DMS53 treated with DMSO at 0.1 percent for 48 hours (cell line): ENCODE measurements around the gene USP35.

Source experiments
- DNase-seq: peaks from one replicate; lab custom pipeline; 2025; ENCODE audit not compliant: unreplicated experiment; lab: John Stamatoyannopoulos, UW

USP35 gene, protein sequence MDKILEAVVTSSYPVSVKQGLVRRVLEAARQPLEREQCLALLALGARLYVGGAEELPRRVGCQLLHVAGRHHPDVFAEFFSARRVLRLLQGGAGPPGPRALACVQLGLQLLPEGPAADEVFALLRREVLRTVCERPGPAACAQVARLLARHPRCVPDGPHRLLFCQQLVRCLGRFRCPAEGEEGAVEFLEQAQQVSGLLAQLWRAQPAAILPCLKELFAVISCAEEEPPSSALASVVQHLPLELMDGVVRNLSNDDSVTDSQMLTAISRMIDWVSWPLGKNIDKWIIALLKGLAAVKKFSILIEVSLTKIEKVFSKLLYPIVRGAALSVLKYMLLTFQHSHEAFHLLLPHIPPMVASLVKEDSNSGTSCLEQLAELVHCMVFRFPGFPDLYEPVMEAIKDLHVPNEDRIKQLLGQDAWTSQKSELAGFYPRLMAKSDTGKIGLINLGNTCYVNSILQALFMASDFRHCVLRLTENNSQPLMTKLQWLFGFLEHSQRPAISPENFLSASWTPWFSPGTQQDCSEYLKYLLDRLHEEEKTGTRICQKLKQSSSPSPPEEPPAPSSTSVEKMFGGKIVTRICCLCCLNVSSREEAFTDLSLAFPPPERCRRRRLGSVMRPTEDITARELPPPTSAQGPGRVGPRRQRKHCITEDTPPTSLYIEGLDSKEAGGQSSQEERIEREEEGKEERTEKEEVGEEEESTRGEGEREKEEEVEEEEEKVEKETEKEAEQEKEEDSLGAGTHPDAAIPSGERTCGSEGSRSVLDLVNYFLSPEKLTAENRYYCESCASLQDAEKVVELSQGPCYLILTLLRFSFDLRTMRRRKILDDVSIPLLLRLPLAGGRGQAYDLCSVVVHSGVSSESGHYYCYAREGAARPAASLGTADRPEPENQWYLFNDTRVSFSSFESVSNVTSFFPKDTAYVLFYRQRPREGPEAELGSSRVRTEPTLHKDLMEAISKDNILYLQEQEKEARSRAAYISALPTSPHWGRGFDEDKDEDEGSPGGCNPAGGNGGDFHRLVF

DNA sequence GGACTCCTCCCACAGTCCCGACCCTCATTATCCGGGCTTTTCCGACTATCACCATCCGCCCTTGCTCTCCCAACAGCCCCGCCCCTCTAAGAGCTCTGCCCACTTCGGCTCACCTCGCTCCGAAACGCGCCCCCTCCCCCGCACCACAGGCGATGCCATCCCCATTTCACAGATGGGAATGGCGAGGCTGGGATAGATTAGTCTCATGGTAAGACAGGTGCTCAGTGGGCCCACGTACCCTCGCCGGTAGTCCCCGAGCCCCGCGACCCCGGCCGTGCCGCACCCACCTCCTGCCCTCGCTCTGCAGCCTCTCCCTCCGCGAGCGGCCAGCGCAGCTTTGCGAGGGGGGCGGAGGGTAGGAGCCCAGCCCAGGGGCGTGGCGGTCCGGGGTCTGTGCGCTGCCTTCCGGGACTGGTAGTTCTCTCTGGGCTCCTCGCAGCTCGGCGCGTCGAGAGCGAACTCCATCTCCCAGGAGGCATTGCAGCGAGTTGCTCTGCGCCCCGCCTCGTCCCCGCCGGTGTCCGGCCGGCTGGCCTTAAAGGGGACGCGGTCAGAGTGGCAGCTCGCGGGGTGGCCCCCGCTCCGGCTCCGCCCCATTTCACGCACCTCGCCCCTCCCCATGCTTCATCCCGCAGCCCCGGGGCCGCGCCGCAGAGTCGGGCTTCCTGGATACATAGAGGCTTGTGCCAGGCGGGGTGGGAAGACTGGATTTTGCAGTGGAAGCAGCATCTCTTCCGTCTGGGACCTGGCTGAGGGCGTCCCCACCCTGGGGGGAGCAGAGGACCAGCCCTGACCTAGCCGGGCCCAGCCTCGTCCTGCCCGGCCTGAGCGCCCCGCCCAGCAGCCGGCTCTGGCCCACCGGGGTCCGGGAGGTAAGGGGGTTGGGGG is at the start of gene USP35, which contains the start of gene KCTD21:
USP35 (plus strand) TSS at position 634 of the 888 bp plus-strand sequence. CDS start 7,327 bp downstream, outside the sequence.
KCTD21 (minus strand) TSS at position 341 of the 888 bp plus-strand sequence. CDS start 14,072 bp downstream, outside the sequence.
- peak; percentile 99 for DNase-seq

DNA sequence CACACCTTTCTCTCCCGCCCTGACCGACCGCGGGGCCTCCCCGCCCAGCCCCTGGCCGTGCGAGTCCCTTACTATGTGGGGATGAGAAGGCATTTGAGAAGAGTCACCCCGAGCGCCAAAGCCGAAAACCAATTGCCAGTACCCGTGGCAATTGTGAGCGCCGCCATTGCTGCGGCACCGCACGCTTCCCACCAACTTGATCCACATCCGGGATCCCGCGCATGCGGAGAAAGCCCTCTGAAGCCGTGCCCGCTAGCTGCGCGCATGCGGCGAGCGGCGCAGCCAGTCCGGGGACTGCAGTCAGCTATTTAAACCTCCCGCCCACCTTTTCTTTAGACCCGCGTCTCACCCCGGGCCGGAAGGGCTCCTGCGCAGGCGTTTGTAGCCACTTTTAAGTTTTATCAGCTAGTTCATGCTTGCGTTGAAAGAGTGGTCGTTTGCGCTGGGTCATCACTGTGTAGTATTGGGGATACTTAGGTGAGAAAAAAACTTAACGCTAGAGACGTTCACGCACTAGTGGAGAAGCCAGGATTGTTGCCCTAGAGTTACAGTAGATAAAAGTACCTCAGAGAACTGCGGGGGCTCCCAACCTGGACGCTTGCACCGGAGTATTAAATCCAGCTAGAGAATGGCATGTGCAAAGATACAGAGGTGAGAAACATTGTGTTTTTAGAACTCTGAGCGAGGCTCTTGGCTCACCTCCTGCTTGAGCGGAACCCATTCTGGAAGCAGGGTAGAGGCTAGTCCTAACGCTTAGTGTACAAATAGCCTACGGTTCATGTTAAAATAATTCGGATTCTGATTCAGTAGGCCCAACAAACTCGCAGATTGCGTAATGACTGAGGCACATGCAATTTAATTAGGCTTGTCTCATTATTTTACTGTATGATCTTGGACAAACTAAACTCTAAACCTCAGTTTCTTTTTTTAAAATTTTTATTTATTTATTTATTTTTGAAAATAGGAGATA is 49.0 kb upstream of the USP35 start, which contains the start of gene ALG8:
ALG8 (minus strand) TSS at position 205 of the 970 bp plus-strand sequence; CDS start at position 167, 38 bp downstream.
- DNase-seq: peak; percentile 99

DNA sequence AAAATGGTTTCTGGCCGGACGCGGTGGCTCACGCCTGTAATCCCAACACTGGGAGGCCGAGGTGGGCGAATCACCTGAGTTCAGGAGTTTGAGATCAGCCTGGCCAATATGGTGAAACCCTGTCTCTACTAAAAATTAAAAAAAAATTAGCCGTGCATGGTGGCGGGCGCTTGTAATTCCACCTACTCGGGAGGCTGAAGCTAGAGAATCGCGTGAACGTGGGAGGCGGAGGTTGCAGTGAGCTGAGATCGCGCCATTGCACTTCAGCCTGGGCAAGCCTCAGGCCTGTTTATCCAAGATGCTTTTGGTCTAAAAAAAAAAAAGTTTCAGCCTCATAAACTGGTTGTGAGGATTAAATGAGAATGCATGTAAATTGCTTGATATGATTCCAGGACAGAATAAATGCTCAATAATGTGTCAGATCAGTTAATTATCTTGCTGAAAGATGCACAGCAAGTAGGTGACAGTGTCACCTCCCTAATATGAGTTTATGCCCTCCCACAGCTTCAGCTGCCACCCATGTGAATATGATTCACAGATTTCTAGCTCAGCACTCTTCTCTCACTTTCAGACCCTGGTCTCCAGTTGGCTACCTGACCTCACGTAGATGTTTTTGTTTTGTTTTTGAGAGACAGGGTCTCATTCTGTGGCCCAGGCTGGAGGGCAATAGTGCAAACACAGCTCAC is 48.2 kb upstream of the USP35 start:
- DNase-seq: no peak

DNA sequence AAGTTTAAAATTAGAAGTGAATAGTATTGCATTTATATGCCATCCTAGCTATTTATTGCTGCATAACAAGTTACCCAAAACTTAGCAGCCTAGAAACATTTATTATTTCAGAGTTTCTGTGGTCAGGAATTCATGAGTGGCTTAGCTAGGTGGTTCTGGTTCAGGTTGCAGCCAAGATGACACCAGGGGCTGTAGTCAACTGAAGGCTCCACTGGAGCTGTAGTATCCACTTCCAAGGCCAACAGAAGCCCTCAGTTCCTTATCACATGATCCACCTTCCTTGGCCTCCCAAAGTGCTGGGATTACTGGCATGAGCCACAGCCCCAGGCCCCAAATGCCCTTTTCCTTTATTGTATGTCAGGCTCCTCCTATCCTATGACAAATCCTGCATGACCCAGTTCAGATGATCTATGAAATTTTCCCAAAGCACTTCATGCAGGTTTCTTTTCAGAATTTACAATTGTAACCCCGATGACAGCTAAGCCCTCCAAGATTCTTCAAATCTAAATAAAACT is 43.2 kb upstream of the USP35 start:
- DNase-seq: no peak

DNA sequence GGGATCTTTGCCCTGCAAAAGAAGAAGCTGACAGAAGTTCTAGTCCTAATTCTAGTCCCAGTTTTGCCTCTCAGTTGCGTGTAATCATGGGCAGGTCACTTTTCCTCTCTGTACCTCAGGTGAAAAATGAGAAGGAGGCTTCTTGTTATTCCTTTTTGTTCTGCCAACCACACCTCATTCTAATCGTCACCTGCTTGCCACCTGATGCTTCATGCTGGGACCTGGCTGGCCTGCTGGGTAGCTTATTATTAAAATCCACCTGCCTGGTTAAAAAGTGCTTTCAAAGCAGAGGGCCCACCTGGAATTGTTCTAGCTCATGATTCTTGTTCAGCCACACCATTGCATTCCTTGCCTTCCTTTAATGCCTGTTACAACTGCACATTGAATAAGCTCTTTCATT is 40.9 kb upstream of the USP35 start:
- no peak for DNase-seq

DNA sequence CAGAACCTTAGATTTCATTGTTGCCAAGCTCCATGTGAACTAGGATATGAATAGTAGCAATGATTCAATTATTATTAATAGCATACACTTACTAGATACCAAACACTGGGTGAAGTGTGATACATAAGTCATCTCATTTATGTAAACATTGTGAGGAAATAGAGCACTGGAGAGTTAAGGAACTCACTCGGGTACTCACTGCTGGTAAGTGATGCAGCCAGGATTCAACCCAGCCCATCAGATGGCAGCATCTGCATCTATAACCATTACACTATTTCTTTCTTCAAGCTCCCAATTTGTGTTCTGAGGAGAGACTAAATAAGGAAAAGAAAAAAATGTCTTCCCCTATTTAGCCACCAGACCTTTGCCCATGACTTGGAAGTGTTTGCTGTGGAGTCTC is 39.1 kb upstream of the USP35 start:
- DNase-seq: peak; percentile 27

DNA sequence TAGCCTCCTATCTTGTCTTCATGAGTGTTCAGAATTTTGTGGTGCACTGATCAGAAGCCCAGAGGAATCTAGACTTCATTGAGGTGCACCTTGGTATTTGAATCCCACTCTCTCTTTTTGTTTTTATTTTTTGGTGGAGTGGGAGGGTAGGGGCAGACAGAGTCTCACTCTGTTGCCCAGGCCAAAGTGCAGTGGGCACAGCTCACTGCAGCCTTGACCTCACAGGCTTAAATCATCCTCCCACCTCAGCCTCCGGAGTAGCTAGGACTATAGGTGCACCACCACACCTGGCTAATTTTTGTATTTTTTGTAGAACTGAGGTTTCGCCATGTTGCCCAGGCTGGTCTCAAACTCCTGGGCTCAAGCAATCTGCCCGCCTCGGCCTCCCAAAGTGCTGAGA is 38.4 kb upstream of the USP35 start:
- no peak for DNase-seq

DNA sequence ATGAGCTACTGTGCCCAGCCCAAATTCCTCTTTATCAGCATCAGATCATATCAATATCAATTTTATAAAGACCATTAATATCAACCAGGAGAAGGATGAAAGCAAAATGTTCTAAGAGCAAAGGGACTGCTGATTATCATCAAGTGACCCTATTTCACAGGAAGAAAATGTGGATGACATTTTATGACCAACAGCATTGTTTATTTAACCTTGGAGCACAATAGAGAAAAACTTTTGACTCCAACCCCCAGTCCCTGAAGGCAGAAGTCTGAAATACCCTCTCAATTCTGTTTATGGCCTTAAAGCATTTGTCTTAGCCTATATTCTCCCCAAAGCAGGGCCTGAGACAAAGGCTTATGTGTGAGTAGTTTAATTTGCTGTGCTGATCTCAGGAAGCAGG is 38.0 kb upstream of the USP35 start:
- DNase-seq: no peak

DNA sequence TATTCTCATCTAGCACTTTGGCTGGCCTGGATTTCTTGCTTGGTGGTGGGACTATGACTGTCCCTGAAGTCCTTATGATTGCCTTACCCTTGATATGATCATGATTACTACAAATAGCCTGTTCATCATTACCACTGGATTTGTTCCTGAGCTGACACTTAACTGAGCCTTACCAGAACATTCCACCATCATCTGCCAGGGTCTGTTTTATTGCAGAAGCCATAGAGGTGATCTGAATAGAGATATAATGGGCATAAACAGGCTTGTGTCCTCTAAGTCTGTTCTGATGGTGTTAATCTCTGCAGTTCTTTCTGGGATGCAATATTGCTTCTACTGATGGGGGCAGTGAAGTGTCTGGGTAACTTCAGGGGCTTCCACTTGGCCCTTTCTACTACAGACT is 36.9 kb upstream of the USP35 start:
- no peak for DNase-seq

DNA sequence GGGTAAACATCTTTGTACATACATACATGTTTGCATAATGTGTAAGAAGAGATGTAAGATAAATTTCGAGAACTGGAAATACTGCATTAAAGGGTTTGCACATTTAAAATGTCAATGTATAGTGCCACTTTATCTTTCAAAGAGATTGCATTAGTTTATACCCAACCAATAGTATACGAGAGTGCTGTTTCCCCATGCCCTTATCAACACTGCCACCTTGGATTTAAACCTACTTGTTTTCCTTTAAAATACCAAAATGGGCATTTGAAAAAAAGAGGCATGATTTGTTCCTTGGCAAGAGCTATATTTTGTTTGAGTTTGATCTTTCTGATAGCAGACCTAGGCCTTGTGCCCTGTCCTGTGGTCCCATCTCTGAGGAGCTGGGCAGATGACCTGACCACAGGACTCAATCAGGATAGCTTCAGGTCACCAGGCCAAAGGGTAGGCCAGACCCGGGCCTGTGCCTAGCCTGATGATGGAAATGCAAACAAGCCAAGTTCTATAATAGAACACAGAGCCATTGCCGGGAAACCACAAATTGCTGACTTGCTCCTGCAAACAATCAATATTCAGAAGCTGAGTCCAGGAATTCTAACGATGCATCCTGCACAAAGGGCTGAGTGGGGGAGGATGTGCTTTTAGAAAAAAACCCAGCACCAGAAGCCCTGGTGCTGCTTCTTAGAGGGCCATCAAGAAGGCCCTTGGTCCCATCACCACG is 32.4 kb upstream of the USP35 start:
- no peak for DNase-seq

DNA sequence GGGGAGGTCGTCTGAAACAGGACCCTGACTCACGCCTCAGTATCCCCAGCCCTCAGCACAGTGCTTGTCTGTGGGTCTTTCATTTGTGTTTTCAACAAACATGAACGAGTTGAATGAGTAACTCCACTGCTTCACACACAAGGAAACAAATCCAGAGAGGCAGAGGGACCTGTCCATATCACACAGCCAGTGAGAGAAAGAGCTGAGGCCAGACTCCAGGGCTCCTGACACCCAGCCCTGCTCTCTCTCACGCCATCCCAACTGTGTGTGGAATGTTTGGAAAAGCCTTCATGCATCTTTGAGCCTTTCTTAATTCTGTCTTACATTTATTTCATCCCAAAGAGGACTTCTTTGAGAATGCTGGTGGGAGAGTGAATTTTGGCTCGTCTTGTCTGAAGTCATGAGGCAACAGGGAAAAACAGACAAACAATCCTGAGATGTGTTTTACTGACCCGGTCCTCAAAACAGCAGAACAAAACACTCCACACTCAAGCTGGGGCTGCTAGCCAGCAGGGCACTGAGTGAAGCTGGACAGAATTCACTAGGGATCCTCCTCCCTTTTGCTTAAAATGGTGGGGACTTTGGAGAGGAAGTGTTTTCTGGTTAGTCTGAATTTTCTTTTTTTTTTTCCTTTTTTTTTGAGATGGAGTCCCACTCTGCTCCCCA is 29.6 kb upstream of the USP35 start:
- no peak for DNase-seq

DNA sequence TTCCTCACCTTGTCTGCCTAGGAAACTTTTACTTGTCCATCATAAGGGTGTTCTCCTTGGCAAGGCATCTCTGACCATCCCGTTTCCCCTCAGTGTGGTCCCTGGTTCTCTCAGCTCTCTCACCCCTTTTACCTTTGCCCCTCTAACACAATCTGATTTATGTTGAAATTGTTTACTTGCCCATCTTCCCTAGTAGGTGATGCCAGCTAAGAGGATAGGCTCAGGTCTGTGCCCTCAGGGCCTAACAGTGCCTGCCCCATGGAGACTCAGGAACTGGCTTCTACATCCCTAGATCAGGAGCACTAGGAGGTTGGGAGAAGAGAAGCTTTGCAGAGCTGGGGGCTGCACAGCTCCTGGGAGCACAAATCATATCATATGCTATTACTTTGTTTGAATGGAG is 28.2 kb upstream of the USP35 start:
- DNase-seq: no peak

DNA sequence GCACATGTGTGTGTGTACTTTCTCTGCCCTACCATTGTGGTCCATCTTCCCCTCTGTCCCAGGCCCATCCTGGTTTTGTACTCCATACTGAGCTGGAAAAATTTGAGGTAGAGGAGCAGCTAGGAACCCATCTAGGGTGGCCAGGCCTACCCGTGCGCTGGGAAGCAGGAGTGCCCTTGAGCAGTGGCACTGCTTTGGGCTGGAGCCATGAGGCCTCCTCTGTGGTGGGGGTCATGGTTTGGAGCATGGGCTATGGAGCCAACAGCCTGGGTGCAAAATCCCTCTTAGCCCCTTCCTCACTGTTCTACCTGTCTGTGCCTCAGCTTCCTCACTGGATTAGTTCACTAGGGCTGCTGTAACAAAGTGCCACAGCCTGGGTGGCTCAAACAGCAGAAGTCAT is 27.4 kb upstream of the USP35 start:
- DNase-seq: no peak

DNA sequence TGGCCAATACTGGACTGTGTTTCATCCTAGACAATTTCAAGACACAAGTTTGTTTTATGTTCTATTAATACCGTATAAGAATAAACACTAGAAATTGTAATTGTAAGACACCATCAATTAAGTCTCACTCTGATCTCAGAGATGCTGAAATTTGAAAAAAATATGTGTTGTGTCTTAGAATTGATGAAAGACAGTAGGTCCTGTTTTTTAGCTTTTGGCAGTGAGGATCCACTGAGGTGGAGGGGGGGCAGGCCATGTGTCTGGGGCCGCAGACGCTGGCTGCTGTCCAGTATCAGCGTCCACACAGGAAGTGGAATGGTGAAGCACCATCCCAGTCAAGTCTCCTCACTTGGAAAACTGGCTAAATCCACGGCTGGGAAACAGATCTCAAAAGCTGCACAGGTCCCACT is 26.8 kb upstream of the USP35 start:
- DNase-seq: no peak

DNA sequence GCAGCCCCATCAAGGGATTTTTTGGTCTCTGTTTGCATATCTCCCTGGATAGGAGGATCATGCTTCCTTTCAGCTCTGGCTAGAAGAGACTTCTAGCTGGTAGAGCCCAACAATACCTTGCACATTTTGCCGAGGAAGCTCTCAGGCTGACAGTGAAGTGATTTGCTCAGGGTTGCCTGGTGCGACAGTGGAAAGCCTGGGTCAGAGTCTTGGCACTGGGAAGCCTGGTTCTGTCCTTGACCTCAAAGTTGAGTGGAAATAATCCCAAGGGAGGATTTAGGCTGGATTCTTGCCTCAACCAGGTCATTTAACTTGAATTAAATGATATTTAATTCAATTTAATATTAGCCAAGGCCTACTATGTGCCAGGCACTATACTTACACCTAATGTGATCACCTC is 24.9 kb upstream of the USP35 start:
- DNase-seq: no peak

DNA sequence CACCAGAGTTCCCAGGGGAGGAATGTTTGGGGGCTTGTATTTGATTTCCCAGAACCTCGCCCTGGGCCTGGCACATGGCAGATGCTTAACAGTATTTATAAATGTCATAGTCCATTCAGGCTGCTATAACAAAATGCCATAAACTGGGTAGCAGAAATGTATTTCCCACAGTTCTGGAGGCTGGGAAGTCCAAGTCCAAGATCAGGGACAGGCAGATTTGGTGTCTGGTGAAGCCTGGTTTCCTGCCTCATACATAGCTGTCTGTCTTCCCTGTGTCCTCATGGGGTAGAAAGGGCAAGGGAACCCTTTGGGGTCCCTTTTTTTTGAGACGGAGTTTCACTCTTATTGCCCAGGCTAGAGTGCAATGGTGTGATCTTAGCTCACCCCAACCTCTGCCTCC is 24.2 kb upstream of the USP35 start:
- no peak for DNase-seq

DNA sequence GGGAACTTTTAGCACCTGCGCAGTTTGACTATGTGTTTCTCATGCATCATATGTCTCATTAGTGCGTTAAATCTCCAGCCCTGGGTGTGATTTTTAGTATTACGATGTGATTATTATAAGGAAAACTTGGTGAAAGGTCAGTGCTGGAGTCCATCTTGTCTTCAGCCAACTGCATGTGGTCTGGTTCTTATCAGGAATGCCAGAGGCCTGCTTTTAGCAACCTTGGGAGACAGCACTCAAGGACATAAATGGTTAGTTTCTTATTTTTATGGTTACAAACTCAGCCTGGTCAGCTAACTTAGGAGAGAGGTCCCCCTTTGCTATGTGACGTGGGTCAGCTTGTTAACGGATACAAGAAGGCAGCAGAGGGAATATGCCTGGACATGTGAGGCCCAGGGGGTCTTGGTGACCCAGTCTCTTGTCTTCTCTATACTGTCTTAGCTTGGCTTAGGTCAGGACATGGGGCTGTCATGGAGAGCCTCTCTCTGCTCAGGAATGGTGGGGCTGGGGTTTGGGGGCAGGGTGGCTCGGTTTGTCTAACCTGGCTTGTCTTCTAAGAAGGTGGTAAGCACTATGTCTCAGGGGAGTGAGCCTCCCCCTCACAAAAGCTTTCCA is 21.8 kb upstream of the USP35 start:
- no peak for DNase-seq
